GM19372 (cell line): ENCODE data around the gene GPHA2.

ENCODE experiments used
- ATAC-seq: cut with Tn5 transposase; IDR thresholded peaks from one replicate; pipeline ENCODE4 v1.9.1; 2021; ENCODE audit warnings: mild to moderate bottlenecking, low read depth, moderate library complexity; ENCODE audit not compliant: unreplicated experiment

GPHA2 gene

GRCh38 chr11:64931290-64931689 is 4.4 kb downstream of the GPHA2 start:
- no peak for ATAC-seq

GRCh38 chr11:64930340-64930739 is 5.4 kb downstream of the GPHA2 start:
- ATAC-seq, result no peak

- no peak for ATAC-seq
Observed at GRCh38 chr11:64929625-64930024, 6.1 kb downstream of the GPHA2 start.

- no peak for ATAC-seq
Observed at GRCh38 chr11:64928957-64929356, 6.7 kb downstream of the GPHA2 start.

GRCh38 chr11:64926689-64927088 is 9.0 kb downstream of the GPHA2 start:
- no peak for ATAC-seq

GRCh38 chr11:64925536-64926436 is 9.9 kb downstream of the GPHA2 start:
- no peak for ATAC-seq

- ATAC-seq, result no peak
Observed at GRCh38 chr11:64924910-64925284, 10.8 kb downstream of the GPHA2 start.

GRCh38 chr11:64923944-64924909 is 11.5 kb downstream of the GPHA2 start, which contains the start of gene PPP2R5B:
TSS of gene PPP2R5B (plus strand) at chr11:64924689. CDS start at chr11:64925735, 1,046 bp downstream.
- peak; percentile 78 for ATAC-seq

GRCh38 chr11:64923151-64923661 is 12.5 kb downstream of the GPHA2 start:
- ATAC-seq, result no peak

GRCh38 chr11:64921384-64921783 is 14.3 kb downstream of the GPHA2 start:
- ATAC-seq, result no peak

- ATAC-seq, result no peak
Observed at GRCh38 chr11:64920124-64920523, 15.6 kb downstream of the GPHA2 start.

- ATAC-seq, result no peak
Observed at GRCh38 chr11:64919627-64920026, 16.1 kb downstream of the GPHA2 start.

GRCh38 chr11:64918017-64918416 is 17.7 kb downstream of the GPHA2 start:
- ATAC-seq, result no peak

GRCh38 chr11:64917663-64917995 is 18.1 kb downstream of the GPHA2 start:
- ATAC-seq, result no peak

- peak; percentile 95 for ATAC-seq
Observed at GRCh38 chr11:64916775-64917662, 18.7 kb downstream of the GPHA2 start, which contains the start of gene ATG2A. TSS of gene ATG2A (minus strand) at chr11:64917209. CDS start at chr11:64917135, 74 bp downstream.

- ATAC-seq, result no peak
Observed at GRCh38 chr11:64916040-64916774, 19.5 kb downstream of the GPHA2 start.

- no peak for ATAC-seq
Observed at GRCh38 chr11:64915376-64915887, 20.3 kb downstream of the GPHA2 start.

GRCh38 chr11:64914123-64914522 is 21.6 kb downstream of the GPHA2 start:
- no peak for ATAC-seq

GRCh38 chr11:64913171-64913727 is 22.4 kb downstream of the GPHA2 start:
- no peak for ATAC-seq
